GM19043 (cell line): Measurements from ENCODE around the gene CLN3.
"Not testable (repeated sequence)": the region's sequence is repeated elsewhere in the genome, so short reads cannot be mapped to it uniquely, and the experiment has no call there.

Source experiments
- ATAC-seq: cut with Tn5 transposase; IDR thresholded peaks from one replicate; pipeline ENCODE4 v1.9.1; 2021; ENCODE audit warnings: low read depth; ENCODE audit not compliant: unreplicated experiment

CLN3 gene

GRCh38 chr16:28491970-28492474 is at the start of gene CLN3:
TSS of gene CLN3 (minus strand) at chr16:28492074. CDS start at chr16:28491759, 315 bp downstream.
- ATAC-seq: peak; percentile 59

GRCh38 chr16:28540346-28540745 is 48.5 kb upstream of the CLN3 start:
- no peak for ATAC-seq

- no peak for ATAC-seq
Measured at GRCh38 chr16:28538733-28539596, 47.1 kb upstream of the CLN3 start, which contains the start of gene NUPR1. TSS of gene NUPR1 (minus strand) at chr16:28538974. CDS start at chr16:28538907, 67 bp downstream.

GRCh38 chr16:28537964-28538732 is 46.3 kb upstream of the CLN3 start:
- no peak for ATAC-seq

- no peak for ATAC-seq
Measured at GRCh38 chr16:28537076-28537475, 45.2 kb upstream of the CLN3 start.

GRCh38 chr16:28534542-28535373 is 42.9 kb upstream of the CLN3 start:
- ATAC-seq: no peak

- ATAC-seq: no peak
Measured at GRCh38 chr16:28532940-28533647, 41.2 kb upstream of the CLN3 start.

- no peak for ATAC-seq
Measured at GRCh38 chr16:28531777-28532744, 40.2 kb upstream of the CLN3 start.

GRCh38 chr16:28529124-28529523 is 37.2 kb upstream of the CLN3 start:
- ATAC-seq: no peak

- ATAC-seq: no peak
Measured at GRCh38 chr16:28528463-28528867, 36.6 kb upstream of the CLN3 start.

GRCh38 chr16:28527985-28528384 is 36.1 kb upstream of the CLN3 start:
- ATAC-seq: no peak

- ATAC-seq: not testable (repeated sequence)
Measured at GRCh38 chr16:28527100-28527785, 35.4 kb upstream of the CLN3 start.

- no peak for ATAC-seq
Measured at GRCh38 chr16:28526201-28527099, 34.6 kb upstream of the CLN3 start.

GRCh38 chr16:28524681-28525171 is 32.9 kb upstream of the CLN3 start:
- ATAC-seq: no peak

- no peak for ATAC-seq
Measured at GRCh38 chr16:28522792-28523191, 30.9 kb upstream of the CLN3 start.

GRCh38 chr16:28521436-28521835 is 29.6 kb upstream of the CLN3 start:
- no peak for ATAC-seq

- ATAC-seq: no peak
Measured at GRCh38 chr16:28520672-28521071, 28.8 kb upstream of the CLN3 start.
